Measurements from ENCODE around the gene SRSF5. TPM values are rescaled to one million over a fixed set of nuclear protein-coding genes. Genes with fewer than 3 reads are reported as not detected.

SRSF5 gene
- total RNA-seq, 1 donor from 2014 or later, result 298 TPM

GRCh38 chr14:69780092-69780491 is 13.2 kb downstream of the SRSF5 start:
- intact Hi-C loops (cut with DNase I), result no loop called here
- no peak overlapping the region for H3K27ac ChIP-seq
- TF ChIP-seq CTCF (IDR thresholded peaks at IDR 0.05), result no peak
- no peak overlapping the region for H3K4me3 ChIP-seq
- H3K4me1 ChIP-seq, result peaks cover 7% of the 10 kb centered on the region
- no peak for DNase-seq
- no peak for ATAC-seq
- no peaks in the 10 kb centered on the region for H3K9me3 ChIP-seq
- H3K27me3 ChIP-seq (ENCODE audit: low read depth), result no peaks in the 10 kb centered on the region
- H3K36me3 ChIP-seq, result peaks cover 67% of the 10 kb centered on the region

- ATAC-seq, result no peak
- intact Hi-C loops (cut with DNase I), result no loop called here
- Histone ChIP-seq H3K4me1 (peaks cover 7% of the 10 kb centered on the region), H3K9me3 (no peaks in the 10 kb centered on the region), H3K4me3 (no peak overlapping the region), H3K27ac (no peak overlapping the region), H3K36me3 (peaks cover 65% of the 10 kb centered on the region), H3K27me3 (ENCODE audit: low read depth) (no peaks in the 10 kb centered on the region)
- no peak for TF ChIP-seq CTCF (IDR thresholded peaks at IDR 0.05)
- DNase-seq, result no peak
Measured at GRCh38 chr14:69780952-69781351, 14.0 kb downstream of the SRSF5 start.

GRCh38 chr14:69784942-69785341 is 18.0 kb downstream of the SRSF5 start:
- TF ChIP-seq CTCF (IDR thresholded peaks at IDR 0.05), result no peak
- intact Hi-C loops (cut with DNase I), result no loop called here
- H3K27me3 ChIP-seq (ENCODE audit: low read depth), result no peaks in the 10 kb centered on the region
- H3K27ac ChIP-seq, result no peak overlapping the region
- H3K4me3 ChIP-seq, result no peak overlapping the region
- H3K4me1 ChIP-seq, result no peaks in the 10 kb centered on the region
- no peaks in the 10 kb centered on the region for H3K9me3 ChIP-seq
- peaks cover 35% of the 10 kb centered on the region for H3K36me3 ChIP-seq
- no peak for ATAC-seq
- no peak for DNase-seq

GRCh38 chr14:69786603-69787002 is 19.7 kb downstream of the SRSF5 start:
- intact Hi-C loops (cut with DNase I), result no loop called here
- Histone ChIP-seq H3K36me3 (peaks cover 21% of the 10 kb centered on the region), H3K27me3 (ENCODE audit: low read depth) (no peaks in the 10 kb centered on the region), H3K4me3 (no peak overlapping the region), H3K27ac (no peak overlapping the region), H3K9me3 (no peaks in the 10 kb centered on the region), H3K4me1 (no peaks in the 10 kb centered on the region)
- no peak for TF ChIP-seq CTCF (IDR thresholded peaks at IDR 0.05)
- DNase-seq, result no peak
- no peak for ATAC-seq

GRCh38 chr14:69789118-69789640 is 22.2 kb downstream of the SRSF5 start:
- Histone ChIP-seq H3K36me3 (peaks cover 14% of the 10 kb centered on the region), H3K27ac (no peak overlapping the region), H3K4me1 (no peaks in the 10 kb centered on the region), H3K4me3 (no peak overlapping the region), H3K27me3 (ENCODE audit: low read depth) (no peaks in the 10 kb centered on the region), H3K9me3 (no peaks in the 10 kb centered on the region)
- DNase-seq, result no peak
- TF ChIP-seq CTCF (IDR thresholded peaks at IDR 0.05), result no peak
- ATAC-seq, result no peak
- intact Hi-C loops (cut with DNase I), result no loop called here
